PFSK-1 (cell line): ENCODE measurements around the gene CFAP61.

Experiments
- FOXP2 ChIP-seq: optimal IDR thresholded peaks from 2 replicates; pipeline ENCODE3; 2011; ENCODE audit warnings: borderline replicate concordance, control low read depth, inconsistent platforms; ENCODE audit not compliant: insufficient read depth; ENCODE audit errors: extremely low read length, extremely low read depth
- POLR2AphosphoS5 ChIP-seq: IDR thresholded peaks from 2 replicates; pipeline ENCODE4 v1.6.1; 2012; ENCODE audit warnings: low read depth, mild to moderate bottlenecking, control low read depth, low read length, moderate library complexity
- TAF1 ChIP-seq: IDR thresholded peaks from 2 replicates; pipeline ENCODE4 v1.6.1; 2012; ENCODE audit warnings: low read length, control low read depth, borderline replicate concordance; ENCODE audit not compliant: insufficient read depth

DNA sequence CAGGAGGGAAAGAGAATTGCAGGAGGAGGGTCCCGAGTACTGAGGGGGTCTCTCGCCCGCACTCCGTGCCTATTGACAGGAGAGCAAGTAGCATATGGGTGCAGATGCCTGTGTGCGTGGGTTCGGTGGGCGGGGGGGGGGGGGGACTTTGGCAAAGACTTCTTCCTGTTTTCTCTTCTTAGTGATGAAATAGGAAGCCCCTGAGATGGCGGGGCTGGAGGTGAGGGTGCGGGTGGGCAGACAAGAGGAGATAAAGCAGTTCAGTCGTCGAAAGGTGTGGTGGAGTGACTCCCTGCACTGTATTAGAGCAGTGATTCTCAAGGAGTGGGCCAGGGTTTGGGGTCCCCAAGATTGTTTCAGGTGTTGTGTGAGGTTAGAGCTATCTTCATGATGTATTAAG lies 31.4 kb upstream of the CFAP61 start:
- TF ChIP-seq POLR2AphosphoS5 (no peak), TAF1 (no peak), FOXP2 (no peak)
